HepG2 (cell line): ENCODE data around the gene PPM1F. TPM values are rescaled to one million over a fixed set of nuclear protein-coding genes. Genes with fewer than 3 reads are reported as not detected.
A peak's percentile ranks its signal among the peaks of the same experiment; 100 is the strongest.
"Not testable (repeated sequence)": the region's sequence is repeated elsewhere in the genome, so short reads cannot be mapped to it uniquely, and the experiment has no call there.

Experiments used
- ATAC-seq: fragments of 200-7000 bp; cut with Tn5 transposase; 3 replicates; pipeline ENCODE4 v1.9.1; 2020; ENCODE audit warnings: mild to moderate bottlenecking, moderate library complexity
- BruUV-seq: library from RNA; stranded (reverse); fragments of 400-500 nt; replicated peaks from 2 replicates; lab custom pipeline; 2021; lab: Mats Ljungman, UMichigan
- CTCF ChIA-PET: fragments of 300-600 bp; formaldehyde crosslinking; extraction: SDS; loops from one replicate; lab custom pipeline; 2021; ENCODE audit warnings: low total read pairs, inconsistent platforms, low intra/inter-chr PET ratio; lab: Yijun Ruan, JAX
- POLR2A ChIA-PET: fragments of 350-600 bp; sonication (Branson Sonifier 250); formaldehyde crosslinking; loops from one replicate; lab custom pipeline; 2020; ENCODE audit warnings: antibody characterized with exemption, inconsistent platforms; lab: Yijun Ruan, JAX
- DNase-seq: peaks from one replicate; pipeline ENCODE4 v3.0.0-alpha.2; 2015; ENCODE audit warnings: low spot score
- FAIRE-seq: peaks from 3 replicates; lab custom pipeline; 2011; peaks lifted over from hg19 to GRCh38; lab: Jason Lieb, UNC
- H2AFZ ChIP-seq: one replicate; pipeline ENCODE4 v1.6.1; 2011; ENCODE audit warnings: low read length, inconsistent platforms
- H3K27ac ChIP-seq: fragments of 300-600 bp; 3 replicates; pipeline ENCODE4 v1.8.0; 2011; ENCODE audit warnings: mixed run types, mild to moderate bottlenecking, mixed read lengths, low read length, inconsistent platforms; ENCODE audit not compliant: insufficient read depth; ENCODE audit errors: extremely low read length
- H3K27me3 ChIP-seq, 2 experiments: fragments of 200-600 bp in 1 of 2; 2 replicates in 1 of 2; 3 replicates in 1 of 2; pipeline versions ENCODE4 v1.6.0 to v1.8.0; 2011; ENCODE audit warnings: low read length in 2 of 2, mild to moderate bottlenecking in 2 of 2, moderate library complexity in 2 of 2, inconsistent platforms in 1 of 2; ENCODE audit not compliant: insufficient read depth in 2 of 2, control insufficient read depth in 1 of 2
- H3K36me3 ChIP-seq, 2 experiments: fragments of 200-600 bp in 1 of 2; replicated peaks in 1 of 2; 2 replicates in 1 of 2; 3 replicates in 1 of 2; pipeline versions ENCODE4 v1.5.1 to v1.8.0; 2011; ENCODE audit warnings: low read length in 2 of 2, inconsistent platforms in 1 of 2; ENCODE audit not compliant: insufficient read depth in 2 of 2, control insufficient read depth in 1 of 2
- H3K4me1 ChIP-seq: 2 replicates; pipeline ENCODE4 v1.5.1; 2012; ENCODE audit warnings: low read length, inconsistent platforms; ENCODE audit not compliant: insufficient read depth
- H3K4me2 ChIP-seq: 2 replicates; pipeline ENCODE4 v1.6.0; 2011; ENCODE audit warnings: low read depth, low read length, inconsistent platforms
- H3K4me3 ChIP-seq, 3 experiments: fragments of 200-600 bp in 1 of 3; sonication (generic), shearing (Covaris generic) in 1 of 3; replicated peaks in 1 of 3; 2 replicates each; pipeline ENCODE4 v1.5.1; 2011 to 2016; ENCODE audit warnings: low read length in 3 of 3, inconsistent platforms in 2 of 3, low read depth in 2 of 3, mild to moderate bottlenecking in 2 of 3, control low read depth in 1 of 3, mixed read lengths in 1 of 3; ENCODE audit not compliant: insufficient read depth in 1 of 3
- H3K79me2 ChIP-seq: one replicate; pipeline ENCODE4 v1.6.1; 2011; ENCODE audit warnings: low read length, inconsistent platforms; ENCODE audit not compliant: insufficient read depth
- H3K9ac ChIP-seq: 2 replicates; pipeline ENCODE4 v1.6.0; 2011; ENCODE audit warnings: mild to moderate bottlenecking, low read depth, low read length, inconsistent platforms; ENCODE audit not compliant: insufficient read depth
- H3K9me3 ChIP-seq: 2 replicates; pipeline ENCODE4 v1.5.1; 2012; ENCODE audit warnings: mild to moderate bottlenecking, low read length
- H4K20me1 ChIP-seq: 2 replicates; pipeline ENCODE4 v1.6.0; 2011; ENCODE audit warnings: inconsistent platforms, mild to moderate bottlenecking, low read length, moderate library complexity; ENCODE audit not compliant: insufficient read depth
- BCL6 ChIP-seq: IDR thresholded peaks from 2 replicates; pipeline ENCODE4 v1.6.1; 2016; ENCODE audit warnings: missing genetic modification reagents, missing compliant biosample characterization
- NR2F6 ChIP-seq, 2 experiments: IDR thresholded peaks; 2 replicates each; pipeline ENCODE4 v1.6.1; 2016; ENCODE audit warnings: antibody characterized with exemption in 1 of 2, mild to moderate bottlenecking in 1 of 2
- ONECUT2 ChIP-seq: sonication (generic); formaldehyde crosslinking; IDR thresholded peaks from 2 replicates; pipeline ENCODE4 v1.4.0; 2020; ENCODE audit warnings: missing genetic modification reagents
- RARA ChIP-seq: IDR thresholded peaks from 2 replicates; pipeline ENCODE4 v1.6.1; 2016; ENCODE audit warnings: missing genetic modification reagents, missing compliant biosample characterization
- SOX13 ChIP-seq, 3 experiments: fragments of 450-650 bp in 1 of 3; sonication (generic) in 1 of 3; formaldehyde crosslinking in 1 of 3; IDR thresholded peaks in 2 of 3; conservative IDR thresholded peaks in 1 of 3; 2 replicates each; pipeline versions ENCODE4 v1.5.0 to v1.6.1; 2016 to 2020; ENCODE audit warnings: antibody characterized with exemption in 1 of 3, mild to moderate bottlenecking in 1 of 3, missing compliant biosample characterization in 1 of 3, missing genetic modification reagents in 1 of 3, moderate library complexity in 1 of 3
- SOX6 ChIP-seq, 2 experiments: fragments of 450-650 bp in 1 of 2; sonication (generic) in 1 of 2; formaldehyde crosslinking in 1 of 2; IDR thresholded peaks; 2 replicates each; pipeline versions ENCODE4 v1.4.0 to v1.6.1; 2017 to 2020; ENCODE audit warnings: antibody characterized with exemption in 1 of 2, mild to moderate bottlenecking in 1 of 2, missing genetic modification reagents in 1 of 2
- ZNF121 ChIP-seq: sonication (generic); formaldehyde crosslinking; IDR thresholded peaks from 2 replicates; pipeline ENCODE4 v1.5.0; 2020; ENCODE audit warnings: mild to moderate bottlenecking, missing genetic modification reagents
- WGBS: methylation state at CpG from one replicate; pipeline ENCODE4 v1.1.6; 2017; ENCODE audit warnings: low lambda C conversion rate; 5-methylcytosine and 5-hydroxymethylcytosine counted together
- in situ Hi-C: cut with HindIII; loops from 2 replicates; pipeline ENCODE4 v1.10.0; 2017; ENCODE audit warnings: low pct_unique_long_range_greater_than_20kb; ENCODE audit not compliant: extremely low pct_ligation_motif_present
- intact Hi-C: fragments of 100-400 bp; cut with micrococcal nuclease; formaldehyde crosslinking; loops from one replicate; pipeline ENCODE4 v1.10.0; 2022; ENCODE audit not compliant: unreplicated experiment
- polyA plus RNA-seq, 8 experiments: library from polyadenylated mRNA; depleted of rRNA in 3 of 8; stranded (reverse) in 7 of 8; unstranded in 1 of 8; fragments of >200 nt; fragmentation: Illumina TruSeq in 4 of 8; extraction: Trizol in 4 of 8; gene quantifications; 2 replicates each; pipeline versions ENCODE4 v1.2.1 to v1.2.3, GENCODE V29; 2011 to 2016; ENCODE audit warnings: low read depth in 4 of 8, missing spikeins in 1 of 8, mixed read lengths in 1 of 8; ENCODE audit not compliant: insufficient read depth in 1 of 8
- total RNA-seq, 5 experiments: library from RNA; depleted of rRNA; stranded (reverse); fragments of >200 nt; fragmentation: Illumina TruSeq; extraction: Trizol; gene quantifications; 2 replicates each; pipeline ENCODE4 v1.2.3, GENCODE V29; 2016; ENCODE audit warnings: low read depth in 1 of 5
- TF ChIP-seq, protein P1 (sequence below): IDR thresholded peaks from 2 replicates; pipeline ENCODE4 v1.6.1; 2016; ENCODE audit warnings: mild to moderate bottlenecking
- TF ChIP-seq, protein P2 (sequence below): sonication (generic); formaldehyde crosslinking; IDR thresholded peaks from 2 replicates; pipeline ENCODE4 v1.4.0; 2020; ENCODE audit warnings: missing genetic modification reagents, mild to moderate bottlenecking, borderline replicate concordance
- TF ChIP-seq, protein P3 (sequence below): IDR thresholded peaks from 2 replicates; pipeline ENCODE4 v1.4.0; 2020; ENCODE audit warnings: mild to moderate bottlenecking, missing genetic modification reagents
- TF ChIP-seq, protein P4 (sequence below): sonication (generic); formaldehyde crosslinking; conservative IDR thresholded peaks from 2 replicates; pipeline ENCODE4 v1.4.0; 2020; ENCODE audit warnings: mild to moderate bottlenecking, missing genetic modification reagents, moderate library complexity

Gene PPM1F
- total and polyA plus RNA-seq, 2 of the 13 experiments (the other 11 are each of a cell fraction or from before 2014, with no cell fraction given): 11.0 to 19.6 TPM

DNA sequence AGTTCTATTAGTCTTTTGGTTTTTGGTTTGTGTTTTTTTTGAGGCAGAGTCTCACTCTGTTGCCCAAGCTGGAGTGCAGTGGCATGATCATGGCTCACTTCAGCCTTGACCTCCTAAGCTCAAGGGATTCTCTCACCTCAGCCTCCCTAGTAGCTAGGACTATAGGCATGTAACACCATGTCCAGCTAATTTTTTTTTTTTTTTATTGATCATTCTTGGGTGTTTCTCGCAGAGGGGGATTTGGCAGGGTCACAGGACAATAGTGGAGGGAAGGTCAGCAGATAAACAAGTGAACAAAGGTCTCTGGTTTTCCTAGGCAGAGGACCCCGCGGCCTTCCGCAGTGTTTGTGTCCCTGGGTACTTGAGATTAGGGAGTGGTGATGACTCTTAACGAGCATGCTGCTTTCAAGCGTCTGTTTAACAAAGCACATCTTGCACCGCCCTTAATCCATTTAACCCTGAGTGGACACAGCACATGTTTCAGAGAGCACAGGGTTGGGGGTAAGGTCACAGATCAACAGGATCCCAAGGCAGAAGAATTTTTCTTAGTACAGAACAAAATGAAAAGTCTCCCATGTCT lies 69.8 kb downstream of the PPM1F start:
- H3K9ac ChIP-seq; H3K9me3 ChIP-seq; H2AFZ ChIP-seq; intact Hi-C loops; BruUV-seq; POLR2A ChIA-PET; H4K20me1 ChIP-seq; H3K27me3 ChIP-seq; DNase-seq; in situ Hi-C loops; H3K4me1 ChIP-seq; FAIRE-seq; H3K79me2 ChIP-seq; H3K27ac ChIP-seq; H3K4me3 ChIP-seq; H3K36me3 ChIP-seq; TF ChIP-seq NR2F6 (CRISPR knock-in tag; IDR thresholded peaks at IDR 0.05); SOX6 (IDR thresholded peaks at IDR 0.05); SOX13 (IDR thresholded peaks at IDR 0.05): not testable (repeated sequence)
- ATAC-seq: peak; percentile 77
- peak overlapping the region; percentile 45; the same call in 1 of the 2 replicates for H3K4me2 ChIP-seq
- WGBS: 0% methylated on average over 3 of the region's 7 CpGs
- CTCF ChIA-PET: interaction anchor here (0.7 kb wide), 1 partner anchor 1778 kb away, joined by 3 read pairs; no protein-coding TSS in a partner anchor
- TF ChIP-seq NR2F6 (IDR thresholded peaks at IDR 0.05) (peak; percentile 12; the same call in 1 of the 2 replicates), ZNF121 (0 out of 2 replicates have a peak, but pooled peaks have one; percentile 46), SOX6 (CRISPR knock-in tag; IDR thresholded peaks at IDR 0.05) (peak; percentile 74), RARA (CRISPR knock-in tag) (peak; percentile 36; the same call in 1 of the 2 replicates), ONECUT2 (CRISPR knock-in tag) (peak; percentile 24; the same call in 1 of the 2 replicates), SOX13 (CRISPR knock-in tag; conservative IDR thresholded peaks at IDR 0.05 in 1 of 2, IDR thresholded peaks at IDR 0.05 in 1 of 2) (peak in 1 of 2 experiments; percentile 29; a peak in 1 of 4 replicates), BCL6 (CRISPR knock-in tag) (peak; percentile 77)
- TF ChIP-seq, protein P1, sequence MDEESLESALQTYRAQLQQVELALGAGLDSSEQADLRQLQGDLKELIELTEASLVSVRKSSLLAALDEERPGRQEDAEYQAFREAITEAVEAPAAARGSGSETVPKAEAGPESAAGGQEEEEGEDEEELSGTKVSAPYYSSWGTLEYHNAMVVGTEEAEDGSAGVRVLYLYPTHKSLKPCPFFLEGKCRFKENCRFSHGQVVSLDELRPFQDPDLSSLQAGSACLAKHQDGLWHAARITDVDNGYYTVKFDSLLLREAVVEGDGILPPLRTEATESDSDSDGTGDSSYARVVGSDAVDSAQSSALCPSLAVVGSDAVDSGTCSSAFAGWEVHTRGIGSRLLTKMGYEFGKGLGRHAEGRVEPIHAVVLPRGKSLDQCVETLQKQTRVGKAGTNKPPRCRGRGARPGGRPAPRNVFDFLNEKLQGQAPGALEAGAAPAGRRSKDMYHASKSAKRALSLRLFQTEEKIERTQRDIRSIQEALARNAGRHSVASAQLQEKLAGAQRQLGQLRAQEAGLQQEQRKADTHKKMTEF (CRISPR knock-in tag): peak; percentile 18; the same call in 1 of the 2 replicates
- TF ChIP-seq, protein P2, sequence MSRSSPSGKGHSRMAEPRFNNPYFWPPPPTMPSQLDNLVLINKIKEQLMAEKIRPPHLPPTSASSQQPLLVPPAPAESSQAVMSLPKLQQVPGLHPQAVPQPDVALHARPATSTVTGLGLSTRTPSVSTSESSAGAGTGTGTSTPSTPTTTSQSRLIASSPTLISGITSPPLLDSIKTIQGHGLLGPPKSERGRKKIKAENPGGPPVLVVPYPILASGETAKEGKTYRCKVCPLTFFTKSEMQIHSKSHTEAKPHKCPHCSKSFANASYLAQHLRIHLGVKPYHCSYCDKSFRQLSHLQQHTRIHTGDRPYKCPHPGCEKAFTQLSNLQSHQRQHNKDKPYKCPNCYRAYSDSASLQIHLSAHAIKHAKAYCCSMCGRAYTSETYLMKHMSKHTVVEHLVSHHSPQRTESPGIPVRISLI (CRISPR knock-in tag): peak; percentile 71
- TF ChIP-seq, protein P3, sequence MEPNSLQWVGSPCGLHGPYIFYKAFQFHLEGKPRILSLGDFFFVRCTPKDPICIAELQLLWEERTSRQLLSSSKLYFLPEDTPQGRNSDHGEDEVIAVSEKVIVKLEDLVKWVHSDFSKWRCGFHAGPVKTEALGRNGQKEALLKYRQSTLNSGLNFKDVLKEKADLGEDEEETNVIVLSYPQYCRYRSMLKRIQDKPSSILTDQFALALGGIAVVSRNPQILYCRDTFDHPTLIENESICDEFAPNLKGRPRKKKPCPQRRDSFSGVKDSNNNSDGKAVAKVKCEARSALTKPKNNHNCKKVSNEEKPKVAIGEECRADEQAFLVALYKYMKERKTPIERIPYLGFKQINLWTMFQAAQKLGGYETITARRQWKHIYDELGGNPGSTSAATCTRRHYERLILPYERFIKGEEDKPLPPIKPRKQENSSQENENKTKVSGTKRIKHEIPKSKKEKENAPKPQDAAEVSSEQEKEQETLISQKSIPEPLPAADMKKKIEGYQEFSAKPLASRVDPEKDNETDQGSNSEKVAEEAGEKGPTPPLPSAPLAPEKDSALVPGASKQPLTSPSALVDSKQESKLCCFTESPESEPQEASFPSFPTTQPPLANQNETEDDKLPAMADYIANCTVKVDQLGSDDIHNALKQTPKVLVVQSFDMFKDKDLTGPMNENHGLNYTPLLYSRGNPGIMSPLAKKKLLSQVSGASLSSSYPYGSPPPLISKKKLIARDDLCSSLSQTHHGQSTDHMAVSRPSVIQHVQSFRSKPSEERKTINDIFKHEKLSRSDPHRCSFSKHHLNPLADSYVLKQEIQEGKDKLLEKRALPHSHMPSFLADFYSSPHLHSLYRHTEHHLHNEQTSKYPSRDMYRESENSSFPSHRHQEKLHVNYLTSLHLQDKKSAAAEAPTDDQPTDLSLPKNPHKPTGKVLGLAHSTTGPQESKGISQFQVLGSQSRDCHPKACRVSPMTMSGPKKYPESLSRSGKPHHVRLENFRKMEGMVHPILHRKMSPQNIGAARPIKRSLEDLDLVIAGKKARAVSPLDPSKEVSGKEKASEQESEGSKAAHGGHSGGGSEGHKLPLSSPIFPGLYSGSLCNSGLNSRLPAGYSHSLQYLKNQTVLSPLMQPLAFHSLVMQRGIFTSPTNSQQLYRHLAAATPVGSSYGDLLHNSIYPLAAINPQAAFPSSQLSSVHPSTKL (CRISPR knock-in tag): 0 out of 2 replicates have a peak, but pooled peaks have one; percentile 11
- TF ChIP-seq, protein P4, sequence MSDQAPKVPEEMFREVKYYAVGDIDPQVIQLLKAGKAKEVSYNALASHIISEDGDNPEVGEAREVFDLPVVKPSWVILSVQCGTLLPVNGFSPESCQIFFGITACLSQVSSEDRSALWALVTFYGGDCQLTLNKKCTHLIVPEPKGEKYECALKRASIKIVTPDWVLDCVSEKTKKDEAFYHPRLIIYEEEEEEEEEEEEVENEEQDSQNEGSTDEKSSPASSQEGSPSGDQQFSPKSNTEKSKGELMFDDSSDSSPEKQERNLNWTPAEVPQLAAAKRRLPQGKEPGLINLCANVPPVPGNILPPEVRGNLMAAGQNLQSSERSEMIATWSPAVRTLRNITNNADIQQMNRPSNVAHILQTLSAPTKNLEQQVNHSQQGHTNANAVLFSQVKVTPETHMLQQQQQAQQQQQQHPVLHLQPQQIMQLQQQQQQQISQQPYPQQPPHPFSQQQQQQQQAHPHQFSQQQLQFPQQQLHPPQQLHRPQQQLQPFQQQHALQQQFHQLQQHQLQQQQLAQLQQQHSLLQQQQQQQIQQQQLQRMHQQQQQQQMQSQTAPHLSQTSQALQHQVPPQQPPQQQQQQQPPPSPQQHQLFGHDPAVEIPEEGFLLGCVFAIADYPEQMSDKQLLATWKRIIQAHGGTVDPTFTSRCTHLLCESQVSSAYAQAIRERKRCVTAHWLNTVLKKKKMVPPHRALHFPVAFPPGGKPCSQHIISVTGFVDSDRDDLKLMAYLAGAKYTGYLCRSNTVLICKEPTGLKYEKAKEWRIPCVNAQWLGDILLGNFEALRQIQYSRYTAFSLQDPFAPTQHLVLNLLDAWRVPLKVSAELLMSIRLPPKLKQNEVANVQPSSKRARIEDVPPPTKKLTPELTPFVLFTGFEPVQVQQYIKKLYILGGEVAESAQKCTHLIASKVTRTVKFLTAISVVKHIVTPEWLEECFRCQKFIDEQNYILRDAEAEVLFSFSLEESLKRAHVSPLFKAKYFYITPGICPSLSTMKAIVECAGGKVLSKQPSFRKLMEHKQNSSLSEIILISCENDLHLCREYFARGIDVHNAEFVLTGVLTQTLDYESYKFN (CRISPR knock-in tag): peak; percentile 27; the same call in 1 of the 2 replicates
